ENCODE measurements around the gene LRPAP1.

GRCh38 chr4:3485886-3486540 is 46.2 kb downstream of the LRPAP1 start:
- TF ChIP-seq CTCF (IDR thresholded peaks at IDR 0.05) (no peak), POLR2A (IDR thresholded peaks at IDR 0.05) (no peak)

All from body of pancreas (tissue), 4 donors.